ENCODE measurements around the gene GUCY2C. TPM values are rescaled to one million over a fixed set of nuclear protein-coding genes. Genes with fewer than 3 reads are reported as not detected.

Gene GUCY2C
- total RNA-seq, 1 donor from 2014 or later: not detected

- peaks cover 21% of the 10 kb centered on the region for H3K27me3 Mint-ChIP-seq (ENCODE audit: unreplicated experiment)
- H3K9me3 Mint-ChIP-seq (ENCODE audit: unreplicated experiment): peaks cover 11% of the 10 kb centered on the region
- peak; percentile 92 for TF ChIP-seq CTCF (IDR thresholded peaks at IDR 0.05)
- no peaks in the 10 kb centered on the region for H3K36me3 Mint-ChIP-seq (ENCODE audit: unreplicated experiment)
- H3K4me3 Mint-ChIP-seq (ENCODE audit: unreplicated experiment): no peak overlapping the region
- H3K4me1 Mint-ChIP-seq (ENCODE audit: unreplicated experiment): no peaks in the 10 kb centered on the region
- DNase-seq (ENCODE audit: extremely low spot score, unreplicated experiment): peak; percentile 87
- H3K27ac Mint-ChIP-seq (ENCODE audit: unreplicated experiment): no peak overlapping the region
Measured at GRCh38 chr12:14629832-14630710, 66.3 kb downstream of the GUCY2C start.

- H3K4me3 Mint-ChIP-seq (ENCODE audit: unreplicated experiment): no peak overlapping the region
- no peak overlapping the region for H3K27ac Mint-ChIP-seq (ENCODE audit: unreplicated experiment)
- H3K9me3 Mint-ChIP-seq (ENCODE audit: unreplicated experiment): no peaks in the 10 kb centered on the region
- no peak for TF ChIP-seq CTCF (IDR thresholded peaks at IDR 0.05)
- H3K36me3 Mint-ChIP-seq (ENCODE audit: unreplicated experiment): no peaks in the 10 kb centered on the region
- H3K4me1 Mint-ChIP-seq (ENCODE audit: unreplicated experiment): no peaks in the 10 kb centered on the region
- peaks cover 21% of the 10 kb centered on the region for H3K27me3 Mint-ChIP-seq (ENCODE audit: unreplicated experiment)
- DNase-seq (ENCODE audit: extremely low spot score, unreplicated experiment): no peak
Measured at GRCh38 chr12:14628771-14629170, 67.6 kb downstream of the GUCY2C start.

GRCh38 chr12:14621826-14622225 lies 74.6 kb downstream of the GUCY2C start:
- Mint-ChIP-seq H3K27me3 (ENCODE audit: unreplicated experiment) (peaks cover 17% of the 10 kb centered on the region), H3K4me3 (ENCODE audit: unreplicated experiment) (no peak overlapping the region), H3K4me1 (ENCODE audit: unreplicated experiment) (no peaks in the 10 kb centered on the region), H3K36me3 (ENCODE audit: unreplicated experiment) (no peaks in the 10 kb centered on the region), H3K27ac (ENCODE audit: unreplicated experiment) (no peak overlapping the region), H3K9me3 (ENCODE audit: unreplicated experiment) (no peaks in the 10 kb centered on the region)
- DNase-seq (ENCODE audit: extremely low spot score, unreplicated experiment): no peak
- TF ChIP-seq CTCF (IDR thresholded peaks at IDR 0.05): no peak

GRCh38 chr12:14619741-14620501 lies 76.5 kb downstream of the GUCY2C start:
- H3K27ac Mint-ChIP-seq (ENCODE audit: unreplicated experiment): no peak overlapping the region
- H3K36me3 Mint-ChIP-seq (ENCODE audit: unreplicated experiment): no peaks in the 10 kb centered on the region
- no peak overlapping the region for H3K4me3 Mint-ChIP-seq (ENCODE audit: unreplicated experiment)
- peaks cover 22% of the 10 kb centered on the region for H3K27me3 Mint-ChIP-seq (ENCODE audit: unreplicated experiment)
- no peak for DNase-seq (ENCODE audit: extremely low spot score, unreplicated experiment)
- no peak for TF ChIP-seq CTCF (IDR thresholded peaks at IDR 0.05)
- no peaks in the 10 kb centered on the region for H3K4me1 Mint-ChIP-seq (ENCODE audit: unreplicated experiment)
- H3K9me3 Mint-ChIP-seq (ENCODE audit: unreplicated experiment): no peaks in the 10 kb centered on the region

- peak; percentile 57 for TF ChIP-seq CTCF (IDR thresholded peaks at IDR 0.05)
- Mint-ChIP-seq H3K9me3 (ENCODE audit: unreplicated experiment) (no peaks in the 10 kb centered on the region), H3K27me3 (ENCODE audit: unreplicated experiment) (peaks cover 25% of the 10 kb centered on the region), H3K36me3 (ENCODE audit: unreplicated experiment) (no peaks in the 10 kb centered on the region), H3K27ac (ENCODE audit: unreplicated experiment) (no peak overlapping the region), H3K4me3 (ENCODE audit: unreplicated experiment) (no peak overlapping the region), H3K4me1 (ENCODE audit: unreplicated experiment) (no peaks in the 10 kb centered on the region)
- DNase-seq (ENCODE audit: extremely low spot score, unreplicated experiment): no peak
Measured at GRCh38 chr12:14618983-14619382, 77.4 kb downstream of the GUCY2C start.

All from osteocyte (in vitro differentiated cells).